ENCODE results near the gene EPB42.
A peak's percentile ranks its signal among the peaks of the same experiment; 100 is the strongest.
"Not testable (repeated sequence)": the region's sequence is repeated elsewhere in the genome, so short reads cannot be mapped to it uniquely, and the experiment has no call there.

EPB42 gene

GRCh38 chr15:43185157-43186002 lies 35.4 kb downstream of the EPB42 start, which contains the start of gene CCNDBP1:
TSS of gene CCNDBP1 (plus strand) at chr15:43185403. CDS start at chr15:43185499, 96 bp downstream.
- peak; percentile 87 for DNase-seq (ENCODE audit: low spot score)

GRCh38 chr15:43184407-43185124 lies 36.3 kb downstream of the EPB42 start:
- DNase-seq (ENCODE audit: low spot score), result no peak

GRCh38 chr15:43183270-43183669 lies 37.5 kb downstream of the EPB42 start:
- no peak for DNase-seq (ENCODE audit: low spot score)

- DNase-seq (ENCODE audit: low spot score), result not testable (repeated sequence)
These were observed 43.7 kb downstream of the EPB42 start for GRCh38 chr15:43177147-43177546.

- not testable (repeated sequence) for DNase-seq (ENCODE audit: low spot score)
These were observed 45.0 kb downstream of the EPB42 start for GRCh38 chr15:43175656-43176309.

GRCh38 chr15:43169888-43170287 lies 50.9 kb downstream of the EPB42 start:
- no peak for DNase-seq (ENCODE audit: low spot score)

GRCh38 chr15:43168192-43169107 lies 52.4 kb downstream of the EPB42 start:
- DNase-seq (ENCODE audit: low spot score), result no peak

- not testable (repeated sequence) for DNase-seq (ENCODE audit: low spot score)
These were observed 53.6 kb downstream of the EPB42 start for GRCh38 chr15:43167261-43167660.

- DNase-seq (ENCODE audit: low spot score), result no peak
These were observed 55.0 kb downstream of the EPB42 start for GRCh38 chr15:43165801-43166325.

GRCh38 chr15:43153269-43153668 lies 67.5 kb downstream of the EPB42 start:
- no peak for DNase-seq (ENCODE audit: low spot score)

GRCh38 chr15:43151688-43152087 lies 69.1 kb downstream of the EPB42 start:
- DNase-seq (ENCODE audit: low spot score), result no peak

- no peak for DNase-seq (ENCODE audit: low spot score)
These were observed 70.5 kb downstream of the EPB42 start for GRCh38 chr15:43150191-43150929.

All from left forelimb (tissue), 1 donor.